ENCODE measurements around the gene TNIP2.
"Not testable (repeated sequence)": the region's sequence is repeated elsewhere in the genome, so short reads cannot be mapped to it uniquely, and the experiment has no call there.

Gene TNIP2

GRCh38 chr4:2793586-2794485, 37.7 kb upstream of the TNIP2 start:
- no peak for FAIRE-seq

- no peak for FAIRE-seq
These were observed 36.8 kb upstream of the TNIP2 start, which contains the start of gene SH3BP2 for GRCh38 chr4:2792711-2793585. SH3BP2 (plus strand) TSS chr4:2793085; CDS start chr4:2820618, 27,533 bp downstream.

GRCh38 chr4:2792396-2792710, 36.2 kb upstream of the TNIP2 start:
- no peak for FAIRE-seq

- FAIRE-seq: no peak
These were observed 35.6 kb upstream of the TNIP2 start for GRCh38 chr4:2791518-2792395.

- FAIRE-seq: no peak
These were observed 34.7 kb upstream of the TNIP2 start for GRCh38 chr4:2790583-2791517.

- no peak for FAIRE-seq
These were observed 33.9 kb upstream of the TNIP2 start for GRCh38 chr4:2789793-2790582.

- no peak for FAIRE-seq
These were observed 33.2 kb upstream of the TNIP2 start for GRCh38 chr4:2789351-2789750.

GRCh38 chr4:2788532-2789103, 32.5 kb upstream of the TNIP2 start:
- FAIRE-seq: no peak

- no peak for FAIRE-seq
These were observed 32.0 kb upstream of the TNIP2 start for GRCh38 chr4:2788101-2788500.

GRCh38 chr4:2787230-2788100, 31.3 kb upstream of the TNIP2 start:
- FAIRE-seq: no peak

GRCh38 chr4:2786794-2787229, 30.7 kb upstream of the TNIP2 start:
- FAIRE-seq: no peak

GRCh38 chr4:2786152-2786671, 30.1 kb upstream of the TNIP2 start:
- FAIRE-seq: no peak

- no peak for FAIRE-seq
These were observed 29.5 kb upstream of the TNIP2 start for GRCh38 chr4:2785613-2786012.

- FAIRE-seq: no peak
These were observed 27.7 kb upstream of the TNIP2 start for GRCh38 chr4:2783790-2784189.

GRCh38 chr4:2781911-2782310, 25.8 kb upstream of the TNIP2 start:
- FAIRE-seq: no peak

- not testable (repeated sequence) for FAIRE-seq
These were observed 24.5 kb upstream of the TNIP2 start for GRCh38 chr4:2780643-2781042.

GRCh38 chr4:2771264-2771663, 15.1 kb upstream of the TNIP2 start:
- FAIRE-seq: no peak

- FAIRE-seq: no peak
These were observed 12.8 kb upstream of the TNIP2 start for GRCh38 chr4:2768921-2769336.

- FAIRE-seq: no peak
These were observed 12.0 kb upstream of the TNIP2 start for GRCh38 chr4:2768124-2768523.

Measured in endometrium (tissue), 2 donors.